Natural killer cell (primary cell): ENCODE measurements around the gene OLFM2. TPM values are rescaled to one million over a fixed set of nuclear protein-coding genes. Genes with fewer than 3 reads are reported as not detected.

Experiments
- ATAC-seq, 3 donors: fragments of 150-1000 bp in 2 of 3; fragments of 200-7000 bp in 1 of 3; cut with Tn5 transposase; 1 replicate in 1 of 3; 2 replicates in 2 of 3; pipeline ENCODE4 v1.10.0; 2021; ENCODE audit warnings: mild to moderate bottlenecking in 2 of 3, moderate library complexity in 2 of 3
- DNase-seq, 2 donors: peaks; one replicate each; pipeline versions ENCODE4 v3.0.0 to v3.0.0-alpha.2; 2013 to 2021; ENCODE audit warnings: mixed read lengths in 1 of 2
- H3K27ac ChIP-seq: one replicate; pipeline ENCODE4 v1.5.1; 2013; ENCODE audit warnings: mild to moderate bottlenecking, low read length
- H3K27me3 ChIP-seq: one replicate; pipeline ENCODE4 v1.6.1; 2013; ENCODE audit warnings: low read length; ENCODE audit not compliant: control insufficient read depth, insufficient read depth
- H3K36me3 ChIP-seq: one replicate; pipeline ENCODE4 v1.6.1; 2013; ENCODE audit warnings: low read length; ENCODE audit not compliant: control insufficient read depth, insufficient read depth
- H3K4me1 ChIP-seq: one replicate; pipeline ENCODE4 v1.6.1; 2013; ENCODE audit warnings: low read length; ENCODE audit not compliant: control insufficient read depth, insufficient read depth
- H3K4me3 ChIP-seq: one replicate; pipeline ENCODE4 v1.5.1; 2013; ENCODE audit warnings: low read length
- H3K9me3 ChIP-seq: one replicate; pipeline ENCODE4 v1.6.1; 2013; ENCODE audit warnings: low read length; ENCODE audit not compliant: control insufficient read depth, insufficient read depth
- H3K27ac Mint-ChIP-seq, 2 donors: one replicate each; pipeline ENCODE4 v1.8.0; 2022; ENCODE audit warnings: mild to moderate bottlenecking in 2 of 2, mixed read lengths in 2 of 2, moderate library complexity in 1 of 2
- H3K27me3 Mint-ChIP-seq, 2 donors: one replicate each; pipeline ENCODE4 v1.8.0; 2022; ENCODE audit warnings: low read depth in 2 of 2, mixed read lengths in 2 of 2
- H3K36me3 Mint-ChIP-seq: one replicate; pipeline ENCODE4 v1.8.0; 2022; ENCODE audit warnings: mixed read lengths
- H3K4me1 Mint-ChIP-seq, 2 donors: one replicate each; pipeline ENCODE4 v1.8.0; 2022; ENCODE audit warnings: mixed read lengths in 2 of 2
- H3K4me3 Mint-ChIP-seq: one replicate; pipeline ENCODE4 v1.8.0; 2022; ENCODE audit warnings: mild to moderate bottlenecking, moderate library complexity, mixed read lengths
- H3K9me3 Mint-ChIP-seq, 2 donors: one replicate each; pipeline ENCODE4 v1.8.0; 2022; ENCODE audit warnings: mixed read lengths in 2 of 2
- WGBS: methylation state at CpG from one replicate; pipeline ENCODE4 v1.1.7; 2013; ENCODE audit warnings: missing lambda C conversion rate; ENCODE audit not compliant: insufficient coverage; 5-methylcytosine and 5-hydroxymethylcytosine counted together
- intact Hi-C: fragments of 100-400 bp; cut with micrococcal nuclease; formaldehyde crosslinking; loops from one replicate; pipeline ENCODE4 v1.14.2; 2022
- total RNA-seq, 4 donors: library from RNA; stranded (reverse); fragments of 120-200 nt in 1 of 4; gene quantifications; one replicate each; pipeline versions ENCODE4 v1.2.3 to v1.2.4, GENCODE V29; 2013 to 2022
- TF ChIP-seq, protein P1 (sequence below): fragments of 200-600 bp; IDR thresholded peaks from one replicate; pipeline ENCODE4 v1.8.0; 2022; ENCODE audit warnings: antibody characterized with exemption

The OLFM2 gene
- total RNA-seq, 3 donors from 2014 or later (not counting 1 experiment from before 2014, with no cell fraction given), result 1.5 to 3.3 (median 2.0) TPM

DNA sequence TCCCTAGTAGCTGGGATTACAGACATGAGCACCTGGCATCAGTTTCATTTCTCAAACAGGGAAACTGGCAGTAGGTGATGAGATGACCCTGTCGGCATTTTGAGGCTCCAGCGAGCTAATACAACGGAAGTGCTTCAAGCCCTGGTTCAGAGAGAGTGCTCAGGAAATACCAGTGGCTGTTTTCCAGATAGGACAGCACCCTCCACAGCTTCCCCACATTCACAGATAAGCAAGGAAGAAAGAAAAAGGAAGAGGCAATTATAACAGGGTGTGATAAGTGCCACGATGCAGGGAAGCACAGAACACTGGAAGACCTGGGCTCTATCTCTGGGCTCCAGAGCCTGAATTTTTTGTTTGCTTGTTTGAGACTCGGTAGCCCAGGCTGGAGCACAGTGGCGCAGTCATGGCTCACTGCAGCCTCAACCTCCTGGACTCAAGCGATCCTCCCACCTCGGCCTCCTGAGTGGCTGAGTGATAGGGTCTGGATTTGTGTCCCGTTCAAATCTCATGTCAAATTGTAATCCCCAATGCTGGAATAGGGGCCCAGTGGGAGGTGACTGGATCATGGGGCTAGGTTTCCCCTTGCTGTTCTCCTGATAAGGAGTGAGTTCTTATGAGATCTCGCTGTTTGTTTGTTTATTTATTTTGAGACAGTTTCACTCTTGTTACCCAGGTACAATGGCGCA, 57.7 kb downstream of the OLFM2 start:
- TF ChIP-seq, protein P1, sequence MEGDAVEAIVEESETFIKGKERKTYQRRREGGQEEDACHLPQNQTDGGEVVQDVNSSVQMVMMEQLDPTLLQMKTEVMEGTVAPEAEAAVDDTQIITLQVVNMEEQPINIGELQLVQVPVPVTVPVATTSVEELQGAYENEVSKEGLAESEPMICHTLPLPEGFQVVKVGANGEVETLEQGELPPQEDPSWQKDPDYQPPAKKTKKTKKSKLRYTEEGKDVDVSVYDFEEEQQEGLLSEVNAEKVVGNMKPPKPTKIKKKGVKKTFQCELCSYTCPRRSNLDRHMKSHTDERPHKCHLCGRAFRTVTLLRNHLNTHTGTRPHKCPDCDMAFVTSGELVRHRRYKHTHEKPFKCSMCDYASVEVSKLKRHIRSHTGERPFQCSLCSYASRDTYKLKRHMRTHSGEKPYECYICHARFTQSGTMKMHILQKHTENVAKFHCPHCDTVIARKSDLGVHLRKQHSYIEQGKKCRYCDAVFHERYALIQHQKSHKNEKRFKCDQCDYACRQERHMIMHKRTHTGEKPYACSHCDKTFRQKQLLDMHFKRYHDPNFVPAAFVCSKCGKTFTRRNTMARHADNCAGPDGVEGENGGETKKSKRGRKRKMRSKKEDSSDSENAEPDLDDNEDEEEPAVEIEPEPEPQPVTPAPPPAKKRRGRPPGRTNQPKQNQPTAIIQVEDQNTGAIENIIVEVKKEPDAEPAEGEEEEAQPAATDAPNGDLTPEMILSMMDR, result no peak
- H3K9me3 Mint-ChIP-seq, result no peaks in the 10 kb centered on the region
- Histone ChIP-seq H3K27ac (no peak overlapping the region), H3K27me3 (peaks cover 2% of the 10 kb centered on the region), H3K4me3 (no peak overlapping the region), H3K9me3 (no peaks in the 10 kb centered on the region), H3K36me3 (no peaks in the 10 kb centered on the region), H3K4me1 (no peaks in the 10 kb centered on the region)
- no peak for ATAC-seq
- no peak for DNase-seq
- intact Hi-C loops, result no loop called here
- no peak overlapping the region for H3K27ac Mint-ChIP-seq
- H3K36me3 Mint-ChIP-seq, result no peaks in the 10 kb centered on the region
- no peak overlapping the region for H3K4me3 Mint-ChIP-seq
- 78% methylated on average over 11 of the region's 11 CpGs for WGBS
- no peaks in the 10 kb centered on the region for H3K27me3 Mint-ChIP-seq
- no peaks in the 10 kb centered on the region for H3K4me1 Mint-ChIP-seq

DNA sequence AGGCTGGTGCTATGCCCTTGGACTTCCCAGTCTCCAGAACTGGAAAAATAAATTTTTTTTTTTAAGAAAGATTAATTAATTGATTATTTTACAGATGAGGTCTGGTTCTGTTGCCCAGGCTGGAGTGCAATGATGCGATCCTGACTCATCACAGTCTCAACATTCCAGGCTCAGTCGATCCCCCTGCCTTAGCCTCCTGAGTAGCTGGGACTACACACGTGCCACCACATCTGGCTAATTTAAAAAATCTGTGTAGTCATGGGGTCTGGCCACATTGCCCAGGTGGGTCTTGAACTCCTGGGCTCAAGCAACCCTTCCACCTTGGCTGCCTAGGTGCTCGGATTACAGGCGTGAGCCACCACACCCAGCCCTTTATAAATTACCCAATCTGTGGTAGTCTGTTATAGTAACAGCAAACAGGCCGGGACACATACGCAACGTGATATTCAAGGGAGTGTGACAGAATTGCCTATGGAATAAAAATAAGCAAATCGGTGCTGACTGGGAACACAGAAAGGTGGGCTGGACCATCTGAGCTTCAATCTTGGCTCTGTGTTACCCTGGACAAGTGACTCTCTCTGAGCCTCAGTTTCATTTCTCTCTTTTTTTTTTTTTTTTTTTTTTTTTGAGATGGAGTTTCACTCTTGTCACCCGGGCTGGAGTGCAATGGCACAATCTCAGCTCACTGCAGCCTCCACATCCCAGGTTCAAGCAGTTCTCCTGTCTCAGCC, 58.4 kb downstream of the OLFM2 start:
- no peaks in the 10 kb centered on the region for H3K4me1 Mint-ChIP-seq
- no peak for ATAC-seq

DNA sequence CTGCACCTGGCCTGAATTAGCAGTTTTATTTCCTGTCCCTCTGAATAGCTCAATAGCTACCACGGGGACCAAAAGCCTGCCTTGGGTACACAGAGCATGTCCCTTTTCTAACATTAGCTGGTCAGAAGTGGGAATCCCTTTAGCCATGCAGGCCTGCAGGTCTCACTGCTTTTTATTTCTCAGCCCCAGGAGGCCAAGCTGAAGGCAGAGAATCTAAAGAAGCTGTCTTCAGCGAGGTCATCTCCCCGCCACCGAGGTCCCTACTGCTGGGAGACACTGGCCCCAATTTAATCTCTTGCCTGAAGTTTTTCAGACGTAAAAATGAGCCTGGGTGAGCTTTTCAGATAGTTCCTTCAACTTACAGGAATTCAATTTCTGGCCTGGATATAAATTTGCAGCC, 60.5 kb downstream of the OLFM2 start:
- no peaks in the 10 kb centered on the region for H3K9me3 Mint-ChIP-seq
- no peaks in the 10 kb centered on the region for H3K9me3 ChIP-seq
- 79% methylated on average over 5 of the region's 5 CpGs for WGBS

More for the DNA sequence above, 58.4 kb downstream of the OLFM2 start:
- no peaks in the 10 kb centered on the region for H3K9me3 Mint-ChIP-seq
- no peaks in the 10 kb centered on the region for H3K36me3 Mint-ChIP-seq
- no peaks in the 10 kb centered on the region for H3K27me3 Mint-ChIP-seq
- Histone ChIP-seq H3K27me3 (peaks cover 2% of the 10 kb centered on the region), H3K36me3 (no peaks in the 10 kb centered on the region), H3K9me3 (no peaks in the 10 kb centered on the region), H3K4me3 (no peak overlapping the region), H3K4me1 (no peaks in the 10 kb centered on the region), H3K27ac (no peak overlapping the region)
- intact Hi-C loops, result no loop called here
- DNase-seq, result no peak
- WGBS, result 93% methylated on average over 10 of the region's 10 CpGs
- no peak overlapping the region for H3K27ac Mint-ChIP-seq
- TF ChIP-seq, protein P1, result no peak
- H3K4me3 Mint-ChIP-seq, result no peak overlapping the region

More for the DNA sequence above, 60.5 kb downstream of the OLFM2 start:
- no peaks in the 10 kb centered on the region for H3K36me3 Mint-ChIP-seq
- no peak overlapping the region for H3K4me3 ChIP-seq
- H3K27ac Mint-ChIP-seq, result no peak overlapping the region
- intact Hi-C loops, result no loop called here
- TF ChIP-seq, protein P1, result no peak
- ATAC-seq (no peak), DNase-seq (no peak)
- H3K27ac ChIP-seq, result no peak overlapping the region
- no peaks in the 10 kb centered on the region for H3K36me3 ChIP-seq
- H3K27me3 ChIP-seq, result peaks cover 2% of the 10 kb centered on the region
- no peaks in the 10 kb centered on the region for H3K4me1 ChIP-seq
- H3K4me3 Mint-ChIP-seq, result no peak overlapping the region
- H3K27me3 Mint-ChIP-seq, result no peaks in the 10 kb centered on the region
- H3K4me1 Mint-ChIP-seq, result no peaks in the 10 kb centered on the region
